H1 (cell line): ENCODE measurements around the gene KRT5. TPM values are rescaled to one million over a fixed set of nuclear protein-coding genes. Genes with fewer than 3 reads are reported as not detected.

Source experiments
- E2F6 ChIP-seq: IDR thresholded peaks from 2 replicates; pipeline ENCODE4 v1.6.1; 2012; ENCODE audit warnings: inconsistent platforms
- EP300 ChIP-seq, 2 experiments: IDR thresholded peaks; 1 replicate in 1 of 2; 2 replicates in 1 of 2; pipeline ENCODE4 v1.6.1; 2011 to 2012; ENCODE audit warnings: low read depth in 2 of 2, low read length in 2 of 2, mild to moderate bottlenecking in 2 of 2, borderline replicate concordance in 1 of 2, inconsistent platforms in 1 of 2, moderate library complexity in 1 of 2
- SIX5 ChIP-seq: IDR thresholded peaks from 2 replicates; pipeline ENCODE4 v1.6.1; 2011; ENCODE audit warnings: mild to moderate bottlenecking, low read depth, low read length
- polyA plus RNA-seq, 7 experiments: library from polyadenylated mRNA; depleted of rRNA in 3 of 7; stranded (reverse) in 5 of 7; unstranded in 2 of 7; fragments of >200 nt in 5 of 7; fragments of 200-250 nt in 2 of 7; gene quantifications; 1 replicate in 5 of 7; 2 replicates in 1 of 7; 4 replicates in 1 of 7; pipeline versions ENCODE4 v1.2.1 to v1.2.3, GENCODE V29; 2011 to 2013; ENCODE audit warnings: missing spikeins in 2 of 7, mixed read lengths in 2 of 7
- total RNA-seq: library from RNA; stranded (reverse); fragmentation: NEBNext Ultra II Directional; extraction: Animal tissue kit (Norgen Biotek cat#: 25700); gene quantifications from 2 replicates; pipeline ENCODE4 v1.2.1, GENCODE V29; 2021

The KRT5 gene
- total and polyA plus RNA-seq, 2 of the 8 experiments (the other 6 are each of a cell fraction or from before 2014, with no cell fraction given), result 0.18 TPM; not detected in 1

GRCh38 chr12:52464897-52465296 is 55.3 kb downstream of the KRT5 start (continued):
- TF ChIP-seq EP300 (IDR thresholded peaks at IDR 0.05; ENCODE audit: borderline replicate concordance in 1 of 2, low read depth in 2 of 2, low read length in 2 of 2) (no peak), SIX5 (no peak), E2F6 (no peak)

Other genes with a start within 250 kb of the KRT5 start
- 0.15 TPM in 1 of 2 replicates, not detected in the other for gene KRT86, start 245.7 kb downstream of the KRT5 start, total RNA-seq
- 0.09 and 0.12 TPM in 2 replicates for gene KRT86, start 245.7 kb downstream of the KRT5 start, polyA plus RNA-seq (2011; rRNA removed)
- not detected in 2 replicates for gene KRT81, start 228.9 kb downstream of the KRT5 start, total RNA-seq
- gene KRT81, start 228.9 kb downstream of the KRT5 start, polyA plus RNA-seq (2011; rRNA removed), result not detected in 2 replicates
- gene KRT83, start 199.0 kb downstream of the KRT5 start, total RNA-seq, result not detected in 2 replicates
- gene KRT83, start 199.0 kb downstream of the KRT5 start, polyA plus RNA-seq (2011; rRNA removed), result not detected in 2 replicates
- gene KRT85, start 152.9 kb downstream of the KRT5 start, total RNA-seq, result not detected in 2 replicates
- gene KRT85, start 152.9 kb downstream of the KRT5 start, polyA plus RNA-seq (2011; rRNA removed), result not detected in 2 replicates
- gene KRT84, start 134.7 kb downstream of the KRT5 start, total RNA-seq, result not detected in 2 replicates
- gene KRT84, start 134.7 kb downstream of the KRT5 start, polyA plus RNA-seq (2011; rRNA removed), result not detected in 2 replicates
- not detected in 2 replicates for gene KRT82, start 114.1 kb downstream of the KRT5 start, total RNA-seq
- gene KRT82, start 114.1 kb downstream of the KRT5 start, polyA plus RNA-seq (2011; rRNA removed), result not detected in 2 replicates
- not detected in 2 replicates for gene KRT75, start 86.0 kb downstream of the KRT5 start, total RNA-seq
- not detected in 2 replicates for gene KRT75, start 86.0 kb downstream of the KRT5 start, polyA plus RNA-seq (2011; rRNA removed)
- gene KRT6B, start 68.2 kb downstream of the KRT5 start, total RNA-seq, result not detected in 2 replicates
- not detected in 2 replicates for gene KRT6B, start 68.2 kb downstream of the KRT5 start, polyA plus RNA-seq (2011; rRNA removed)
- gene KRT6C, start 46.6 kb downstream of the KRT5 start, total RNA-seq, result not detected in 2 replicates
- gene KRT6C, start 46.6 kb downstream of the KRT5 start, polyA plus RNA-seq (2011; rRNA removed), result not detected in 2 replicates
- not detected in 2 replicates for gene KRT6A, start 27.1 kb downstream of the KRT5 start, total RNA-seq
- gene KRT6A, start 27.1 kb downstream of the KRT5 start, polyA plus RNA-seq (2011; rRNA removed), result 0.08 and 0.11 TPM in 2 replicates
- gene KRT71, start 32.8 kb upstream of the KRT5 start, total RNA-seq, result not detected in 2 replicates
- gene KRT71, start 32.8 kb upstream of the KRT5 start, polyA plus RNA-seq (2011; rRNA removed), result not detected in 2 replicates
- gene KRT74, start 53.4 kb upstream of the KRT5 start, total RNA-seq, result not detected in 2 replicates
- not detected in 2 replicates for gene KRT74, start 53.4 kb upstream of the KRT5 start, polyA plus RNA-seq (2011; rRNA removed)
- not detected in 2 replicates for gene KRT72, start 81.1 kb upstream of the KRT5 start, total RNA-seq
- gene KRT72, start 81.1 kb upstream of the KRT5 start, polyA plus RNA-seq (2011; rRNA removed), result not detected in 2 replicates
- not detected in 2 replicates for gene KRT73, start 98.2 kb upstream of the KRT5 start, total RNA-seq
- not detected in 2 replicates for gene KRT73, start 98.2 kb upstream of the KRT5 start, polyA plus RNA-seq (2011; rRNA removed)
- not detected in 2 replicates for gene KRT2, start 131.8 kb upstream of the KRT5 start, total RNA-seq
- not detected in 2 replicates for gene KRT2, start 131.8 kb upstream of the KRT5 start, polyA plus RNA-seq (2011; rRNA removed)
- not detected in 2 replicates for gene KRT1, start 160.0 kb upstream of the KRT5 start, total RNA-seq
- gene KRT1, start 160.0 kb upstream of the KRT5 start, polyA plus RNA-seq (2011; rRNA removed), result not detected in 2 replicates
- 0.10 TPM in 1 of 2 replicates, not detected in the other for gene KRT77, start 183.1 kb upstream of the KRT5 start, total RNA-seq
- 0.02 TPM in 2 replicates for gene KRT77, start 183.1 kb upstream of the KRT5 start, polyA plus RNA-seq (2011; rRNA removed)